GM21723 (cell line): Measurements from ENCODE around the gene PCNX1.
"Not testable (repeated sequence)": the region's sequence is repeated elsewhere in the genome, so short reads cannot be mapped to it uniquely, and the experiment has no call there.

Experiments
- ATAC-seq: cut with Tn5 transposase; IDR thresholded peaks from one replicate; pipeline ENCODE4 v1.9.1; 2021; ENCODE audit warnings: mild to moderate bottlenecking, moderate library complexity; ENCODE audit not compliant: unreplicated experiment

The PCNX1 gene

DNA sequence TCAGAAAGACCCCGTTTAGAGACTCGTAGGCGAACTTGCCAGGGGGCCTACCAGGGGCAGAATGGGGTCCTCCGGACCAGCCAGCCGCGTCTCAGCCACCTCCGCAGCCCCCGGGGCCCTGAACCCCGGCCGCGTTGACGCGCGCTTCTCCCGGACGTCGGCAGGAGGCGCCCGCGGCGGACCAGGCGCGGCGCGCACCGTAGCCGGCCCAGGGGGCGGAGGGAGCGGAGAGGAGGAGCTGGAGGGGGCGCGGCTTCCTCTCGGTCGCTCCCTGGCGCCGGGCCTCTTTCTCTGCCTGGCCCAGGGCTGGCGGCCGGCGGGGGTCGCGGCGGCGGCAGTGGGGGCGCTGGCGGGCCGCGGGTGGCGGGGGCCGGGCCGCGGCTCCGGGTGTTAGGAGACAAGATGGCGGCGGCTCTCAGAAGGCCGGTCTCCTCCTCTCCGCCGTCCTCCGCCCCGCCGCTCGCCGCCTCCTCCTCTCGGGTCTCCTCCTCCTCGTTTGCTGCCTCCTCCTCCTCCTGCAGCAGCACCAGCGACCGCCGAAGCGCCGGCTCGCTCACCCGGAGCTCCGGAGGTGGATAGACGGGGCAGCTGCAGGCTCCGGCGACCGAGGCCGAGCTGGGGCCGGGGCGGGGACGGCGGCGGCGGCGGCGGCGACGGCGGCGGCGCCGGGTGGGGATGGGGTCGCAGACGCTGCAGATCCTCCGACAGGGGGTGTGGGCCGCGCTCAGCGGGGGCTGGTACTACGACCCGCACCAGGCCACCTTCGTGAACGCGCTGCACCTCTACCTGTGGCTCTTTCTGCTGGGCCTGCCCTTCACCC lies at the start of gene PCNX1:
Gene PCNX1, plus strand, starts transcription at position 284 of the 820 bp plus-strand sequence. Its CDS starts 392 bp downstream, at position 676.
- peak; percentile 74 for ATAC-seq

DNA sequence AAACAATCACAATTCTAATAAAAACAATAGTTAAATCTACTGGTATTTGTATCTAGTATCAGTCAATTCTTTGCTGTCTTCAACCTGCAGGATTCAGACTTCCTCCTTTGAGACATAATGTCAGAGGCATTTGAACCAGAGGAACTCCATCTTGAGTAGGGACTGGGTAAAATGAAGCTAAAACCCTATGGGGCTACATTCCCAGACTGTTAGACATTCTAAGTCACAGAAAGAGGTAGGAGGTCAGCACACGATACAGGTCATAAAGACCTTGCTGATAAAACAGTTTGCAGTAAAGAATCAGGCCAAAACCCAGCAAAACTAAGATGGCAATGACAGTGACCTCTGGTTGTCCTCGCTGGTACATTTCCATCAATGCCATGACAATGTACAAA lies 49.8 kb upstream of the PCNX1 start:
- no peak for ATAC-seq

DNA sequence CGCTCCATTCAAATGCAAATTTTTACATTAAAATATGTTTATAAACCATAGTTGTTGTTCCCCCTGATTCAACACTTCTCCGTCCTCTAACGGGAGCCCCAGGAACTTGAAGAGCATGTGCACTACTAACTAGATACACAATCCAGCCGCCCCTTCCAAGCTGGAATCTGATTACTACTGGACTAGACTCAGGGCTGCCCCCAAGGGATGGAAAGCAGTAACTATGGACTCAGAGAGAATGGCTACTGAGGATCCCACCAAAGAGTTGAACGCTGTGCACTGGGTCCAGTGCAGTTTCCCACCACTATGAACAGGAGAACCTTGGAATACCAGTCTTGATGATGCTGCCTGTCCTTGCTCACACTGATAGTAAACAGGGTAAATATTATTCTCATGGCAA lies 48.6 kb upstream of the PCNX1 start:
- no peak for ATAC-seq

DNA sequence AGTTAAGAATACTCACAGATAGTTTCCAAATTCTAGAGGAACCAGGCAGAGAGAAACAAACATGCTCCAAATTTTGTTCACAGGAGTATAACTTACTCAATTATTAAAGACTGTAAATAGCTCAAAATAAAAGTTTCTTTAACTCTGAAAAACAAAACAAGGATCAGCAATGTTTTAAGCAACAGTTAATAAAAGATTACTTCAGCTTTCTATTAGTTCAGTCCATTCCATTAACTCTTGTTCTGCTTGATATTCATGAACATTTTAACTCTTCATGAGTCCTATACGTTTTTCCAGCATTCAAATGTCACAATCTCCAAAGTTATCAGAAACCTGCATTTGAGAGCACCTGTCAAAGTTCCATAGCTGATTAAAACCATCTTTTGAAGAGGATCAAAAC lies 40.3 kb upstream of the PCNX1 start:
- ATAC-seq = not testable (repeated sequence)

DNA sequence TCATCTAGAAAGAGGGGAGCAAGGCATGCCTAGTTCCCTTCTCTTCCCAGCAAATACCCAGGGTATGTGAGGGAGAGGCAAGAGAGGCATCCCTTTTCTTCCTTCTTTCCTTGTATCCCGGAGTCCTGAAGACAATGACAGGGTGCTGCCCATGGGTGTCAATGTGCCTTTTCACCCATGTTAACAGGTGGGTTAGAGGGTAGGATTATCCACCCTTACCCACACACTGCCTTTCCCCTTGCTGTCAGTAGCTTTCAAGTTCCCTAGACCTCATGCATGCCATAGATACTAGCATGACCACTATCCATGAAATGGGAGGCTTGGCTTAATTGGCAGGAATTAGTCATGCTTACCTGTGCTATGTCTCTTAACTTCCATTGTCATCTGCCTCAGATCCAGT lies 36.3 kb upstream of the PCNX1 start:
- ATAC-seq = no peak

DNA sequence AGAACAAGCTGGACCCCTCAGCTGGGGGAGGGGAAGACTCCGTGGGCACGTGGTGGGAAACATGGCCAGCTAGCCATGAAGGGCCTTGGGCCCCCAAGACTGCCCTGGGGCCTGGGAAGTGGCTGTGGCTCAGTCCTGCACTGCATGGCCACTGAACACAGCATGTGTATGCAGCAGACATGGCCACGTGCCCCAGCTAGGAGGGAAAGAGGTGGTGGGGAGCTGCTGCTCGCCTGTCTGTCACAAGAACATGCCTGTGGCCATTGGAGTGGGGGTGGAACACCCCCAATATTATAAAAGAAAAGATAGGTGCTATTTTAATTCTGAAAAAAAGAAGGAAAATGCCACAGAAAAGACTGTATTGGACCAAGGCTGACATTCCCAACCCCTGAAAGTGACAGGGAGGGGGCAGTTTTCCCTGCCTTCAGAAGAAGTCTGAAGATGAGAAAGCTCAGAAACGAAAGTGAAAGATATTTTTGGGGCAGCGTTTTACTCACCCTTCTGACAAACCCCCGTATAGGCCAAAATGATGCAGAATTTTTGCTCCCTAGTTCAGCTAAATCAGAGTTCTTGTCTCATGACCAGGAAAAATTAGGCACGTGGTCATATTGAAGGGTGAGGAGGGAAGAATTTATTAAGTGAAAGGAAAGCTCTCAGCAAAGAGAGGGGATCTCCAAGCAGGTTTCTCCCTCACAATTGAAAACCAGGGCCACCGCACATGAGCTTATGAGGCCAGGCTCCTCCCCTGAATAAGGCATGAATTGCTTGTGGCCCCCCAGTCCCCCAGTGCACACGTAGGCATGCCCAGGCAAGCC lies 35.2 kb upstream of the PCNX1 start:
- ATAC-seq = no peak

DNA sequence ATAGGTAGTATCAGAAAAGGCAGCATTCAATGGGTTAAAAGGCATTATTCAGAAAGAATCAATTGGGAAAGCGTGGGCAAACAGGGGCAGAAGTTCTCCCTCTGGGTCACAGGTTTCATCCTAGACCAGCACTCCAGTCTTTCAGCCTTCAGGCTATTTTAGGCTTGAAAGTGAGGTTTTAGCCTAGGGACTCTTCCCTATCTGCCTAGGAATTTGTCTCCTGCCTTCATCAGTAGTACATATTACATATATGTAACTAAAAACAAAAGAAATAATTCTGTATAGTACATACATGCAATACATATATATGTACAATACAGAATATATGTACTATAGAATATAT lies 34.6 kb upstream of the PCNX1 start:
- no peak for ATAC-seq

DNA sequence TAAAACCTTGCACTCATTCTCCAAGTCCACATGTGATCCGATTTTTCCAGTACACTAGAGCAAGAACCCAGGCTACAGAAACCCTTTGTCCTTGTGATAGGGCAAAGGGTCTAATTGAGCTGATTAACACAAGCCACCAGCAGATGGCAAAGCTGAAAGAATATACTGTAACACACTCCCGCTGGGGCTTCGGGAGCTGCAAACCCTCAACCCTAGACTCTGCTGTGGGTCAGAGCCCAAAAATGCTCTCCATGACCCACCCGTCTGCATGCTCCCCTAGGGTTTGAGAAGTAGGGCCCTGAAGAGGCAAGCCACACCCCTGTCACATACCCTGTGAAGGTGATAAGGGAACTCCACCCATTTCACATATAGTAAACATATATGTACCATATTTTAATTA lies 33.6 kb upstream of the PCNX1 start:
- ATAC-seq = no peak

DNA sequence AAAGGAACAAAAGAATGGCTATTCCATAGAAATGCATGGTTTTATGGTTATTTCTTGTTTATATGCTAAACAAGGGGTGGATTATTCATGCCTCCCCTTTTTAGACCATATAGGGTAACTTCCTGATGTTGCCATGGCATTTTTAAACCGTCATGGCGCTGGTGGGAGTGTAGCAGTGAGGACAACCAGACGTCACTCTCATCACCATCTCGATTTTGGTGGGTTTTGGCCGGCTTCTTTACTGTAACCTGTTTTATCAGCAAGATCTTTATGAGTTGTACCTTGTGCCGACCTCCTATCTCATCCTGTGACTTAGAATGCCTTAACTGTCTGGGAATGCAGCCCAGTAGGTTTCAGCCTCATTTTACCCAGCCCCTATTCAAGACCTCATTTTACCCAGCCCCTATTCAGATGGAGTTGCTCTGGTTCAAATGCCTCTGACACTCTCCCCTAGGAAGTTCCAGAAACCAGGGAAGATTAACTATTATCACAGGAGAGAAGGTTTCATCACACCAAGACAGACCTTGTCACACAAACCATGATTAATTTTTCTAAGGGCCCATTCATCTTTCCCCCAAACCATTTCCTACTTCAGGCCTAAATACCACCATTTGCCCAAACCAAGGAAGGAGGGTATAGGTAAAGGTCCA lies 31.3 kb upstream of the PCNX1 start:
- not testable (repeated sequence) for ATAC-seq

DNA sequence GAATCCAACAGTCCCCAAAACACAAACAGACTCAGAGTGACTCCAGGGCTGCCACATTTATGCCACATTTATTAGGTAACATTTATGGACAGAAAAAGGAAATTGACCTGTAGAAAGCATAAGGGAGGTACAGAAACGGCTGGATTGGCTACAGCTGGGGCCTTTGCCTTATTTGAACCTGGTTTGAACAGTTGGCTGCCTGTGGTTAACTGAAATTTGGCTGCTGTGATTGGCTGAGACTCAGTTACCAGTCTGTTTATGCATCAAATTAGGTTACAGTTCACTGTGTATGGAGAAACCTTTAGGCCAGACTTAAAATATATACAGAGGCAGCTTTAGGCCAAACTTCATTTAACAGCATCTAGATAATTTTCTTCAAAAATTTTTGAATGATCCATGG lies 27.8 kb upstream of the PCNX1 start:
- ATAC-seq = no peak

DNA sequence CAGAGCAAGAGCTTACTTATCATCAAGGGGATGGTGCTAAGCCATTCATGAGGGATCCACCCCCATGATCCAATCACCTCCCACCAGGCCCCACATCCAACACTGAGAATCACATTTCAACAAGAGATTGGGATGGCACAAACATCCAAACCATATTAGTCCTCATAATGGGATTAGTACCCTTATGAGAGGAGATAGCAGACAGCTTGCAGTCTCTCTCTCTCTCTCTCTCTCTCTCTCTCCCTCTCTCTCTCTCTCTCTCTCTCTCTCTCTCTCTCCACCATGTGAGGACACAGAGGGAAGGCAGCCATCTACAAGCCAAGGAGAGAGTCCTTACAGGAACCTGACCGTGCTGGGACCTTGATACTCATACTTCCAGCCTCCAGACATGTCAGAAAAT lies 26.4 kb upstream of the PCNX1 start:
- ATAC-seq = not testable (repeated sequence)

DNA sequence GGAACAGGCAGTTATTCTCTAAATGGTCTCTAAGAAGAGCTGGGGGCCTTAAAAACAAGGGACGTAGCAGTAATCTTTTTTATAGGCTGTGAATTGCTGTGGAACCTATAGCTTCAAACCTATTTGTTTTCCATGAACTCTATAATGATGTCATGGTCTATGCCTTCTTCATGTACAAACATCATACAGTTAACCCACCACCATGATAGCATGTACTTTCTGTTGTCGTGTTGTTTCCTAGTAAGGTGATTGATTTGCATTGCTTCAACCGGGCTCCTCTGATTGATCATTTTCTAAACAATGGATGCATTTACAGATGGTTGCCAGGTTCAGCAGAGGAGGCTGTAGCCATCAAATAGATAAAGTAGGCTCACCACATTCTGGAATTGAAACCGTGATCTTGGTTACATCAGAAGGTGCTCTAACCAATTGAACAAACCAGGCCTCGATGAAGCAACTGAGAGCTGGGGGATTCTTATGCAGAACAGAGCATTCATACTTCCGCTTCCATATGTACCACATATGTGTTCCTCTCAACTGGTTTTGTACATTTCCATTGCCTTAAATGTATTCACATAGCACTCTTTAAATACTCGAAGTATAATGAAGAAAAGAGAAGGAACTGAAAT lies 25.6 kb upstream of the PCNX1 start:
- ATAC-seq = peak; percentile 58

DNA sequence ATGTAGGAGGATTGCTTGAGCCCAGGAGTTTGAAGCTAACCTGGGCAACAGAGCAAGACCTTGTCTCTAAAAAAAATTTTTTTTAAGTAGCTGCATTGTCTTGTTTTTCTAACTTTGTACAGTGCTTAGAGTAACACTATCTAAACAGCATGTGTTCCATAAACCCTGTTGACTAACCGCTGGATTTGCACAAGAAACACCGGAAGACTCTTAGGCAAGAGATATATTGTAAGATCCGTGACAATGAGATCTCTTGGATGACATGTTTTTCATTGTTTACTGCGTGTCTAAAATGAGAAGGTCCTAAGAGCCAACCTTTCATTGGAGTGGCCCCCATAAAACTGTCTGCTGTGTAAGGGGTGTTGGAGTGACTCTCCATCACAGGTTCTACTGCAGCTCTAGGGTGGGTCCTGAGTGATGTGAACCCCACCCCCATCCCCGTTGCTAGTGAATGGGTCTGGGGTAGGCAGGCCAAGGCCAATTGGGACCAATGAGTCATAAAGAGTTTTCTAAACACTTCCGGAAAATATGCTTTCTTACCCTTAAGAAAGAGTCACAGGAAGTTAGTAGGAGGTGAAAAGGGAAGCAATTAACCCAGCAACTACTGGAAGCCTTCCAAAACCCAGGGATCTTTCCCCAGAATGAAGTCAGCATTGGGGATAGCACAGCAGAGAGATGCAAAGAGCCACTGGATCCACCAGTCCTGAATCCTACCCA lies 24.3 kb upstream of the PCNX1 start:
- ATAC-seq = no peak

DNA sequence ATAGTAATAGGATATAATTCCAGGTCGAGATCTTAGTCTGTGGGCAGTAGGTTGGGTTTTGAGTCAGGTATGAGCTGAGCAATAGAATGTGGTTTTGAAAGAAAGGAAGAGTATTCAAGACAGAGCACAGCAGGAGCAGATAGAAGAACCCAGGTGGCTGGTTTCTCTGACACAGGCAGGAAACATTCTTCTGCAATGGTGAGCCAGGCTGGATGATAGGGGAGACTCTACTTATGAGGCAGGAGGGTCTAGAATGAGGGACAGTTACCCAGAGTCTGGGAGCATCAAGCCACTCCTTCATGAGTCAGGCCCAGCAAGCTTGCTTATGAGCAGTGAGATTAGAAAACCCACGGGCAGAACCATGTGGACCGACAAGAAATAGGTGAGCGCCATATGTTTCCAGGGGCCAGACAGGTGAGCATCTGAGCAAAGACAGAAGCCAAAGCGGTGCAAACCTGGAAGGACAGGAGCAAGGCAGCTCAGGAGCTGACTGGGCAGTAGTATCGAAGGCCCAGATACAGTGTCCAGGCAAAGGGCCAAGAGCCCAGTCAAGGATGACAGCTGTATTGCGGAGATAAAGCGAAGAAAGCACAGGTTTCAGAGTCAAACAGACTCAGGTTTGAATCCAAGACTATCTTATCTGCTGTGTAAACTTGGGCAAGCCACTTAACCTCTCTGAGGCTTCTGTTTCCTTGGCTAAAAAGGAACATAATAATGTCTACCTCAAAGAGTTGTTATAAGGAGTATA lies 22.5 kb upstream of the PCNX1 start:
- ATAC-seq = no peak

DNA sequence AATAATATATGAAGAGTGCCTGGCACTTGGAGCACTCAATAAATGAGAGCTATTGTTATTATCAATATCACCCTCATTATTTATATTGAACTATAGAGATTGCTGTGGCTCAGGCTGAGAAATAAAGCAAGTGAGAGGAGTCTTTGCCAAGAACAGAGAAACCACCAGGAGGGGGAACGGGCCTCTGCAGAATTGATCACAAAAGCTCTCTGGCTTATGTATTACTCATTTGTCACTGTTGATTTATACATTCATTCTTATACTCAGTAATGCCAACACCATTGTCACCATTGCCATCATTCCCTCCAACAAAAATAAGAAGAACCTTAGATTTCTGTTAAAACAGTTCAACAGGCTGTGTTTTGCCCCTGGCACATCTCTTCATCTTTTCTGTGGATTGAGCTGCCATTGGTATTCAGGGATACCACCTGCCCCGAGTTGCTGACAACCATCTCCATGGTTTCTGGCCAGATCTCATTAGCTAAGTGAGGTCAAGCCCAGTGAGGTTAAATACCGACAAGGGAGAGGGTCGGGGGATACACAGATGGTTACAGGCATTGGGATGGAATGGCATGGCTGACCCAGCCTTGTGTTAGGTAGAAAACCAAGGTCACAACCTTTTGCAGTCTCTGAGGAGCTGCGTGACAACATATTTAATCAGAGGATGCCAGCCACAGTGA lies 21.8 kb upstream of the PCNX1 start:
- ATAC-seq = no peak

DNA sequence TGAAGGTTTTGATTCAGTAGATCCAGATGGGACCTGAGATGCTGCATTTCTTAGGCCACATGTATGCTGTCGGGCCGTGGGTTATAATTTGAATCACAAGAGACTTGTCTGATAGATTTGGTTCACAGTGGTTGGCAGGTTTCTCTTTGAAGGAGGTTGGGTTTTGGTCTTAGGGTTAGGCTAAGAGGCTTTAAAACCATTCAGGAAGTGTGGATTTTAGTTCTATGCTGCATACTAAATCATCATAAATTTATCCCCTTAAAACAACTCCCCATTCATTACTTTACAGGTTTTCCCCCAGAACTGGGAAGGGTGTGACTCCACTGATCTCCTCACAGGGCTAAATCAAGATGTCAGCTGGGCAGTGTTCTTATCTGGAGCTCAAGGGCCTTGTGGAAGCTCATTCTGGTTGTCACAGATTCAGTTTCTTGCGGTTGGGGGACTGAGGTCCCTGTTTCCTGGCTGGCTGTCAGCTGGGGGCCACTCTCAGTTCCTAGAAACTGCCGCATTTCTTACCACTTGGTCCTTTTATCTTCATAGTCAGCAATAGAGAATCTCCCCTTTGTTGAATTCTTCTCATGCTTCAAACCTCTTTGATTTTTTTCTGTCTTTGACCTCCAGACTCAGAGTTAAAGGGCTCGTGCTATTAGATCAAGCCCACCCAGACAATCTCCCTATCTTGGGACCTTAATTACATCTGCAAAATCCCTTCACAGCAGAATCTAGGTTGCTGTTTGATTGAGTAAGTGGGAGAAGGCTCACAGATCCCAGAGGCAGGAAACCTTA lies 20.6 kb upstream of the PCNX1 start:
- ATAC-seq = peak; percentile 52

DNA sequence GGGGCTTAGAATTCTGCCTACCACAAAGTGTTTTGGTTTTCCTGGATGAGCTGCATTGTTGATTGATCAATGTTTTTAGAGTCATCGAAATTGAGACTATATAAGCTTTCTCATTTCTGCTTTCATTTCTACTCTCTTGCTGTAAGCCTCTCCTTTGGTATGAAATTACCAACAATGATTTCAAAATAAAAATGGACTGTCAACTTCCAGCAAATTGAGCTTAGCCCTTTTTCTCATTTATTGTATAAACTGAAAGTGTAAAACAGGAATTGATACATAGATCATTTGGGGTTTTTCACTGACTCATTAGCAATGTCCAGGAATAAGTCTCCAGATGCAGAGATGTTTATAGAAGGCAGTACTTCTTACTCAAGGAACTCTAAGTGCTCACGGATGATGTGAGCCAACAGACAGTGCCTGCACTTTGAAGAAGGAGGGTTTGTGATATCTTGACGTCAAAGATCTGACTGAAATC lies 20.0 kb upstream of the PCNX1 start:
- peak; percentile 46 for ATAC-seq

DNA sequence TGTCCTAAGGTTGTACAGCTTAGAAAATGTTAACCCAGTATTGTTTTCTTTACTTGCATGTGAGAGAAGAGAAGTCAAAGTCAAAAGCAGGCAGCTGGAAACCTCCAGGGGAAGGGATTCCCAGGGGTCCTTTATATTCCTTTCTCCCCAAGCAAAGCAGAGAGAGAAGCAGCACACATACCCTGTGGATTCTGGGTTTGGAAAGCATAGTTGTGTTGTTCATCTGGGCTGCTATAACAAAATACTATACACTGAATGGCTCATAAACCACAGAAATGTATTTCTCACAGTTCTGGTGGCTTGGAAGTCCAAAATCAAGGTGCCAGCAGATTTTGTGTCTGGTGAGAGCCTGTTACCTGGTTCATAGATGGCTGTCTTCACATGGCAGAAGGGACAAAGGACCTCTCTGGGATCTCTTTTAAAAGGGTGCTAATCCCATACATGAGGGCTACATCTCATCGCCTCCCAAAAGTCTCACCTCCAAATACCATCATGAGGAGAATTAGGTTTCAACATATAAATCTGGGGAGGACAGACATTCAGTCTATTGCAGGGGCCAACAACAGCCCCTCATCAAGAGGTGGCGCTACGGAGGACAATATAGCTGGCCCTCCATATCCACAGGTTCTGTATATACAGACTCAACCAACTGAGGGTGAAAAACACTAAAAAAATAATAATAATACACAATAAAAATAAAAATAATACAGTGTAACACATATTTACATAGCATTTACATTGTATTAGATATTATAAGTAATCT lies 19.3 kb upstream of the PCNX1 start:
- ATAC-seq = no peak
